Neutrophil (primary cell): ENCODE data around the gene ITPKB.

ENCODE experiments used
- H3K27ac ChIP-seq: fragments of 200-600 bp; sonication (generic); 2 replicates; pipeline ENCODE4 v1.5.1; 2016; ENCODE audit warnings: mild to moderate bottlenecking, moderate library complexity
- H3K27me3 ChIP-seq: fragments of 200-600 bp; sonication (generic); 2 replicates; pipeline ENCODE4 v1.6.0; 2016; ENCODE audit warnings: mild to moderate bottlenecking
- H3K36me3 ChIP-seq: fragments of 200-600 bp; sonication (generic); 2 replicates; pipeline ENCODE4 v1.5.1; 2017
- H3K4me1 ChIP-seq, 2 experiments: fragments of 200-600 bp in 1 of 2; sonication (generic) in 1 of 2; 1 replicate in 1 of 2; 2 replicates in 1 of 2; pipeline versions ENCODE4 v1.5.1 to v1.6.1; 2013 to 2016; ENCODE audit warnings: low read depth in 1 of 2, low read length in 1 of 2, mild to moderate bottlenecking in 1 of 2, moderate library complexity in 1 of 2; ENCODE audit not compliant: control insufficient read depth in 1 of 2, insufficient read depth in 1 of 2
- H3K4me3 ChIP-seq, 2 experiments: fragments of 200-600 bp in 1 of 2; sonication (generic) in 1 of 2; 1 replicate in 1 of 2; 2 replicates in 1 of 2; pipeline ENCODE4 v1.5.1; 2013 to 2016; ENCODE audit warnings: low read depth in 1 of 2, low read length in 1 of 2, mild to moderate bottlenecking in 1 of 2, moderate library complexity in 1 of 2
- H3K9me3 ChIP-seq: fragments of 200-600 bp; sonication (generic); 2 replicates; pipeline ENCODE4 v1.5.1; 2016
- TF ChIP-seq, protein P1 (sequence below): fragments of 200-600 bp; sonication (generic); IDR thresholded peaks from 2 replicates; pipeline ENCODE4 v1.5.1; 2016; ENCODE audit warnings: antibody characterized with exemption

ITPKB gene

GRCh38 chr1:226738995-226739695 lies at the start of gene ITPKB:
TSS of gene ITPKB (minus strand) at chr1:226739282. CDS start at chr1:226737458, 1,824 bp downstream.
- H3K4me3 ChIP-seq = peak within 1 kb of the TSS; percentile 89 to 91
- H3K27ac ChIP-seq = peak within 1 kb of the TSS; percentile 92
- H3K9me3 ChIP-seq = no peaks in the 10 kb centered on the region
- TF ChIP-seq, protein P1, sequence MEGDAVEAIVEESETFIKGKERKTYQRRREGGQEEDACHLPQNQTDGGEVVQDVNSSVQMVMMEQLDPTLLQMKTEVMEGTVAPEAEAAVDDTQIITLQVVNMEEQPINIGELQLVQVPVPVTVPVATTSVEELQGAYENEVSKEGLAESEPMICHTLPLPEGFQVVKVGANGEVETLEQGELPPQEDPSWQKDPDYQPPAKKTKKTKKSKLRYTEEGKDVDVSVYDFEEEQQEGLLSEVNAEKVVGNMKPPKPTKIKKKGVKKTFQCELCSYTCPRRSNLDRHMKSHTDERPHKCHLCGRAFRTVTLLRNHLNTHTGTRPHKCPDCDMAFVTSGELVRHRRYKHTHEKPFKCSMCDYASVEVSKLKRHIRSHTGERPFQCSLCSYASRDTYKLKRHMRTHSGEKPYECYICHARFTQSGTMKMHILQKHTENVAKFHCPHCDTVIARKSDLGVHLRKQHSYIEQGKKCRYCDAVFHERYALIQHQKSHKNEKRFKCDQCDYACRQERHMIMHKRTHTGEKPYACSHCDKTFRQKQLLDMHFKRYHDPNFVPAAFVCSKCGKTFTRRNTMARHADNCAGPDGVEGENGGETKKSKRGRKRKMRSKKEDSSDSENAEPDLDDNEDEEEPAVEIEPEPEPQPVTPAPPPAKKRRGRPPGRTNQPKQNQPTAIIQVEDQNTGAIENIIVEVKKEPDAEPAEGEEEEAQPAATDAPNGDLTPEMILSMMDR = no peak
- no peaks in the 10 kb centered on the region for H3K27me3 ChIP-seq
- H3K4me1 ChIP-seq = peaks cover 37 to 41% of the 10 kb centered on the region in 2 experiments
- peaks cover 29% of the 10 kb centered on the region for H3K36me3 ChIP-seq

- Histone ChIP-seq H3K36me3 (no peaks in the 10 kb centered on the region), H3K27ac (no peak overlapping the region), H3K27me3 (peaks cover 13% of the 10 kb centered on the region), H3K4me3 (no peak overlapping the region), H3K4me1 (no peaks in the 10 kb centered on the region), H3K9me3 (no peaks in the 10 kb centered on the region)
- TF ChIP-seq, protein P1 = no peak
Observed at GRCh38 chr1:226787638-226788037, 48.6 kb upstream of the ITPKB start.

DNA sequence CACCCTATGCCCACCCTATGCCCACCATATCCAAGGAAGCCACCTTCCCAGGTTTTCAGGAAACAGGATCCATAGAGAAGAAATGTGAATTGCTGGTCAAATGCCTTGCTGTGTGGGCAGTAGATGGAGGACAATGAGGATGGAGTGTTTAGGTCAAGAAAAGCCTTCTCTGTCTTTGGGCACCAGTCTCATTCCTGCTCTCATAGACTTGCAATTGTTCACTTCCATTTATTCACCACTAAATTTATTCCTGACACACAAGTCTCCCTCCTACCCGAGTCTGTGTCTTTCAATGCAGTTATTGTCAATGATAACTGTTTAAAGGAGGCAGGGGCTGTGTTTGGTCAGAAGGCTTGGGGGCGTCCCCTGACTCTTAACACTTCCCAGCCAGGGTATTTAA lies 48.0 kb upstream of the ITPKB start:
- no peak overlapping the region for H3K27ac ChIP-seq
- no peak overlapping the region for H3K4me3 ChIP-seq
- H3K27me3 ChIP-seq = peaks cover 13% of the 10 kb centered on the region
- no peaks in the 10 kb centered on the region for H3K36me3 ChIP-seq
- TF ChIP-seq, protein P1 = no peak
- H3K4me1 ChIP-seq = no peaks in the 10 kb centered on the region
- no peaks in the 10 kb centered on the region for H3K9me3 ChIP-seq

GRCh38 chr1:226786550-226786949 lies 47.5 kb upstream of the ITPKB start:
- Histone ChIP-seq H3K27me3 (peaks cover 13% of the 10 kb centered on the region), H3K4me3 (no peak overlapping the region), H3K9me3 (no peaks in the 10 kb centered on the region), H3K4me1 (no peaks in the 10 kb centered on the region), H3K27ac (no peak overlapping the region), H3K36me3 (no peaks in the 10 kb centered on the region)
- TF ChIP-seq, protein P1 = no peak

- H3K4me1 ChIP-seq = no peaks in the 10 kb centered on the region
- no peaks in the 10 kb centered on the region for H3K36me3 ChIP-seq
- peaks cover 13% of the 10 kb centered on the region for H3K27me3 ChIP-seq
- no peaks in the 10 kb centered on the region for H3K9me3 ChIP-seq
- H3K4me3 ChIP-seq = no peak overlapping the region
- H3K27ac ChIP-seq = no peak overlapping the region
- TF ChIP-seq, protein P1 = no peak
Observed at GRCh38 chr1:226785805-226786204, 46.7 kb upstream of the ITPKB start.
